H1 (cell line): ENCODE results near the gene GANC. TPM values are rescaled to one million over a fixed set of nuclear protein-coding genes. Genes with fewer than 3 reads are reported as not detected.

Source experiments
- BCL11A ChIP-seq, 2 experiments: IDR thresholded peaks; one replicate each; pipeline ENCODE4 v1.6.1; 2011; ENCODE audit warnings: low read depth in 2 of 2, low read length in 2 of 2, mild to moderate bottlenecking in 2 of 2
- CEBPB ChIP-seq: IDR thresholded peaks from 2 replicates; pipeline ENCODE4 v1.6.1; 2012; ENCODE audit warnings: low read depth, low read length
- CHD1 ChIP-seq: IDR thresholded peaks from 2 replicates; pipeline ENCODE4 v1.6.1; 2012; ENCODE audit warnings: low read depth, low read length, improper control_type of control experiment
- KDM5A ChIP-seq: fragments of 200-600 bp; IDR thresholded peaks from 2 replicates; pipeline ENCODE4 v1.7.1; 2012; ENCODE audit warnings: mild to moderate bottlenecking, low read length, inconsistent platforms, mixed read lengths
- NANOG ChIP-seq: IDR thresholded peaks from 2 replicates; pipeline ENCODE4 v1.6.1; 2011; ENCODE audit warnings: low read length, low read depth, mild to moderate bottlenecking, inconsistent platforms; ENCODE audit not compliant: insufficient read depth, poor library complexity, severe bottlenecking
- PHF8 ChIP-seq: fragments of 200-600 bp; sonication (generic); conservative IDR thresholded peaks from 2 replicates; pipeline ENCODE4 v1.7.1; 2012; ENCODE audit warnings: low read depth, mild to moderate bottlenecking, inconsistent platforms, low read length, moderate library complexity
- POU5F1 ChIP-seq: IDR thresholded peaks from 2 replicates; pipeline ENCODE4 v1.6.1; 2011; ENCODE audit warnings: low read depth, mild to moderate bottlenecking, low read length, moderate library complexity
- RNF2 ChIP-seq: fragments of 200-900, 300-1000 bp; sonication (generic); IDR thresholded peaks from 2 replicates; pipeline ENCODE4 v1.7.1; 2016; ENCODE audit warnings: borderline replicate concordance, low read depth, mild to moderate bottlenecking, antibody characterized with exemption, low read length; ENCODE audit not compliant: poor library complexity, severe bottlenecking; ENCODE audit errors: missing control alignments
- SAP30 ChIP-seq: fragments of 300-600 bp; sonication (generic); IDR thresholded peaks from 2 replicates; pipeline ENCODE4 v1.7.1; 2012; ENCODE audit warnings: low read length, moderate library complexity, mild to moderate bottlenecking, inconsistent platforms; ENCODE audit not compliant: insufficient read depth, insufficient replicate concordance
- SIN3A ChIP-seq, 2 experiments: IDR thresholded peaks in 1 of 2; conservative IDR thresholded peaks in 1 of 2; 2 replicates each; pipeline ENCODE4 v1.6.1; 2011 to 2012; ENCODE audit warnings: low read length in 2 of 2, improper control_type of control experiment in 1 of 2, low read depth in 1 of 2, mild to moderate bottlenecking in 1 of 2
- SP1 ChIP-seq: IDR thresholded peaks from 2 replicates; pipeline ENCODE4 v1.6.1; 2011; ENCODE audit warnings: low read depth, low read length
- SP2 ChIP-seq: IDR thresholded peaks from 2 replicates; pipeline ENCODE4 v1.6.1; 2012; ENCODE audit warnings: mild to moderate bottlenecking, low read length, inconsistent platforms
- SP4 ChIP-seq: IDR thresholded peaks from 2 replicates; pipeline ENCODE4 v1.6.1; 2012; ENCODE audit warnings: low read length, inconsistent platforms
- SRF ChIP-seq: IDR thresholded peaks from 2 replicates; pipeline ENCODE4 v1.6.1; 2011; ENCODE audit warnings: mild to moderate bottlenecking, low read depth, low read length, moderate library complexity
- SUZ12 ChIP-seq: fragments of 200-600 bp; sonication (generic); IDR thresholded peaks from 2 replicates; pipeline ENCODE4 v1.6.1; 2012; ENCODE audit warnings: mild to moderate bottlenecking, inconsistent platforms, low read length, moderate library complexity, mixed read lengths
- TCF12 ChIP-seq: IDR thresholded peaks from 2 replicates; pipeline ENCODE4 v1.6.1; 2011; ENCODE audit warnings: low read depth, mild to moderate bottlenecking, low read length
- YY1 ChIP-seq: IDR thresholded peaks from 2 replicates; pipeline ENCODE4 v1.6.1; 2011; ENCODE audit warnings: low read depth, mild to moderate bottlenecking, low read length
- polyA plus RNA-seq, 7 experiments: library from polyadenylated mRNA; depleted of rRNA in 3 of 7; stranded (reverse) in 5 of 7; unstranded in 2 of 7; fragments of >200 nt in 5 of 7; fragments of 200-250 nt in 2 of 7; gene quantifications; 1 replicate in 5 of 7; 2 replicates in 1 of 7; 4 replicates in 1 of 7; pipeline versions ENCODE4 v1.2.1 to v1.2.3, GENCODE V29; 2011 to 2013; ENCODE audit warnings: missing spikeins in 2 of 7, mixed read lengths in 2 of 7
- total RNA-seq: library from RNA; stranded (reverse); fragmentation: NEBNext Ultra II Directional; extraction: Animal tissue kit (Norgen Biotek cat#: 25700); gene quantifications from 2 replicates; pipeline ENCODE4 v1.2.1, GENCODE V29; 2021
- TF ChIP-seq, protein P1 (sequence below): IDR thresholded peaks from 2 replicates; pipeline ENCODE4 v1.6.1; 2012; ENCODE audit warnings: inconsistent platforms

Gene GANC
- total and polyA plus RNA-seq, 2 of the 8 experiments (the other 6 are each of a cell fraction or from before 2014, with no cell fraction given), result 6.8 to 14.4 TPM

DNA sequence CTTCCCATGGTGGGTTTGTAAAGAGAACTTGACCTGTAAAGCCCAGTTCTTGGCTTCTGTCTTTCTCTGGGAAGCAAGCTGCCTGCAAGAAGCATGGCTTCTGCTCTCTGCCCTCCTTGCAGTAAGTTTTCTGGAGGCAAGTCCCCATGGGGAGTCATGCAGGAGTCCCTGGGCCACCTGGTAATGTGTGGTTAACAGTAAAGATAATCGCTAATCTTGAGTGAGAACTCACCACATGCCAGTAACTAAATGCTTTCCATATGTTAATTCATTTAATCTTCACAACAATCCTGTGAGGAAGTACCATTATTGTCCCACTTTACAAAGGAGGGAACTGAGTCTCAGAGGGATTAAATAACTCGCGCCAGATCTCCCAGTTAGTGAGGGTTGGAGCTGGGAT, 90.5 kb downstream of the GANC start (continued):
- no peak for TF ChIP-seq CHD1
- TF ChIP-seq SUZ12, result no peak
- no peak for TF ChIP-seq NANOG
- TF ChIP-seq SRF, result no peak
- no peak for TF ChIP-seq SIN3A (conservative IDR thresholded peaks at IDR 0.05 in 1 of 2, IDR thresholded peaks at IDR 0.05 in 1 of 2; ENCODE audit: low read depth in 1 of 2, low read length in 2 of 2)
- TF ChIP-seq YY1, result no peak
- no peak for TF ChIP-seq CEBPB
- no peak for TF ChIP-seq RNF2
- no peak for TF ChIP-seq SP4
- TF ChIP-seq SP2, result no peak
- no peak for TF ChIP-seq PHF8
- 0 out of 2 replicates have a peak, but pooled peaks have one; percentile 31 for TF ChIP-seq TCF12
- no peak for TF ChIP-seq SAP30
- 0 out of 2 replicates have a peak, but pooled peaks have one; percentile 8 for TF ChIP-seq SP1
- TF ChIP-seq, protein P1, sequence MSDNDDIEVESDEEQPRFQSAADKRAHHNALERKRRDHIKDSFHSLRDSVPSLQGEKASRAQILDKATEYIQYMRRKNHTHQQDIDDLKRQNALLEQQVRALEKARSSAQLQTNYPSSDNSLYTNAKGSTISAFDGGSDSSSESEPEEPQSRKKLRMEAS, result peak; percentile 56; the same call in 1 of the 2 replicates
- no peak for TF ChIP-seq KDM5A
- TF ChIP-seq BCL11A (IDR thresholded peaks at IDR 0.05; ENCODE audit: low read depth in 2 of 2, low read length in 2 of 2), result no peak
- 0 out of 2 replicates have a peak, but pooled peaks have one; percentile 8 for TF ChIP-seq POU5F1
